DMS114 treated with DMSO at 0.1 percent for 48 hours (cell line): Measurements from ENCODE around the gene LRP5.
"Not testable (repeated sequence)": the region's sequence is repeated elsewhere in the genome, so short reads cannot be mapped to it uniquely, and the experiment has no call there.

Experiments used
- DNase-seq: peaks from one replicate; lab custom pipeline; 2025; ENCODE audit not compliant: unreplicated experiment; lab: John Stamatoyannopoulos, UW

Gene LRP5

DNA sequence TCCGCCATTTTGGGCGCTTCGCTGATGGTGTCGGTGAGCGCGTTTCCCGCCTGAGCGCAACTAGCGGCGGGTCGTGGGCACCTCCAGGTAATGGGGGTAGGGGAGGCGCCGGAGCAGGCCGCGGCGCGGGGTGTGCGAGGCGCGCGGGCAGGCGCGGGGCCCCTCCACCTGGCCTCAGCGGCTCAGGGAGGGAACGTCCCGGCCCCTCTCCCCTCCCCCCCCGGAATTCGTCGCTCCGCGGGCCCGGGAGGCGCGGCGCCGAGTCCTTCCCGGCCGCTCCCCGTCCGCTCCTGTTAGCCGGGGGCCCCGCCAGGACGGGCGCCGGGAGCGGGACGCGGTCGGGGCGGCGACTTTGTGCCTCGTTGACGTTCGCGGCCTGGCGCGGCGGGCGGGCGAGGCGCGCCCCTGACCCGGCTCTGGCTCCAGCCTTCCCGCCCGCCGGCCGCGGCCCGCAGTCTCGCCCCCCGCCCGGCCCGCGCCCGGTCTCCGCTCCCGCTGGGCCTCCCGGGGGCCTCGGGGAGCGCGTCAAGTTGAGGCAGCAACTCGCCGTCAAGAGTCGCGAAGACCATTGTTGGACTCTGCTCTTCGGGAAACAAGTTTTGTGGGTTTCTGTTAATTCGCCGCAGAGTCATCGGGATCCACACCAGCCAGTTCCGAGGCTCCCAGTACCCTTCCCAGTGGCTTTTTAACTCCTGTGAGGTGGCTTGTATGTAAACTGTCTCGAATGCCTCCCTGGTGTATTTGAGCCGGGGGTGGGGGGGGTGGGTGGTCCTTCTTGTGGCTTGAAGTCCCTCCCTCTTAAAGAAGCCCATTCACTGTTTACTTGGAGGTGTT lies 148.6 kb downstream of the LRP5 start, which contains the start of gene PPP6R3:
Gene PPP6R3, plus strand, starts transcription at position 12 of the 834 bp plus-strand sequence. CDS start 76,913 bp downstream, outside the sequence.
- peak; percentile 93 for DNase-seq

DNA sequence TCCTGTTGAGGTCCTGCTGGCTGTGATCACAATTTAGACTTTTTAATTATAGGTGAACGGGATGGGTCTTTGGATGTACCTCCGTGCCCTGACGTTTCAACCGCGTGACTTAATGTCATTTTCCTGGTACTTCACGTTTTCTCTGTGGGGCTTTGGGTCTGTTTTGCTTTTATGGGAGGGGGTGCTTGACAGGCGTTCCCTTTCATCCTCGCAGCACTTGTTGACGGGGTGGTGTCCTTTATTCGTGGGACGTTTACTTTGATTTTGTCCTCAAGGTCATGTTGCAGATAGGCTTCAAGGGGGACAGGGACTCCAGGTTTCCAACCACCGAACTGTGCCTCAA lies 149.2 kb downstream of the LRP5 start:
- DNase-seq: no peak

DNA sequence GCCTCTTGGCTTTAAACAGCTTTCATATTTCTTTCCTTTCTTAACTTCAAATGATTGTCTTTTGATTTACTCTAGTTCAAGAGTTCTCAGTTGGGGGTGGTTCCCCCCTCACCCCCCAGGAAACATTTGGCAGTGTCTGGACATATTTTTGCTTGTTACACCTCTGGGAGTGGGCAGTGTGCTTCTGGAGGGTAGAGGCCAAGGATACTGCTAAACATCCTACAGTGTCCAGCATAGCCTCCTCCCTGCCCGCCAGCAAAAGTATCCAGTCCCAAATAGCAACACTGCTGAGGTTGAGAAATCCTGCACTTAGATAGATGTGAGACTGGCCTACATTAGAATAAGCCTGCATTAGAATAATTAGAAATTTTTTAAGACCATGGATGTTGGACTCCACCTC lies 151.3 kb downstream of the LRP5 start:
- no peak for DNase-seq

DNA sequence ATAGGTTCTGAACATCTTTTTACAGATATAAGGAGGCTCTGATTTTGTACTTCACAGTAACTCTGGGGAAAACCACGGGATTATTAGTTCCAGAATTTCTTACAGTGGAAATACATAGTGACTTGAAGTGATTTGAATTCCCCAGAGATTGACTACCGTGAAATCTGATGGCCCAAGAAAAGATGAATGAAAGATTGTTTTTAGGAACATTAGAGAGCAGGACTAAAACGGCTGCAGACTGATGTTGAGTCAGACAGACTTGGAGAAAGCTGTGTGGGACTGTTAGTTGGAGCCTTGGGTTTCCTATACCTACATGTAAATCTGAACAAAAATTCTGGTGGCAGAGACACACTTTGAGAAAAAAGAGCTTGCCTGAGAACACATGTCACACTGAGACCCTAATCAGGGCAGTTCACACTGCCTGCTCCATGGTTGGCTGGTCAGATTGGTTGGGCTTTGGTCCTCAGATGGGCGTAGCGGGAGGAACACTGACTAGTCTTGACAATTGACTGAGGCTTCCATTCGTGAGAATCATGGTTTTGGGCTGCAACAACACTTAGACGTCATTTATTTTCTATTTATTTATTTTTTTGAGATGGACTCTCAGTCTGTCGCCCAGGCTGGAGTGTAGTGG lies 154.9 kb downstream of the LRP5 start:
- no peak for DNase-seq

DNA sequence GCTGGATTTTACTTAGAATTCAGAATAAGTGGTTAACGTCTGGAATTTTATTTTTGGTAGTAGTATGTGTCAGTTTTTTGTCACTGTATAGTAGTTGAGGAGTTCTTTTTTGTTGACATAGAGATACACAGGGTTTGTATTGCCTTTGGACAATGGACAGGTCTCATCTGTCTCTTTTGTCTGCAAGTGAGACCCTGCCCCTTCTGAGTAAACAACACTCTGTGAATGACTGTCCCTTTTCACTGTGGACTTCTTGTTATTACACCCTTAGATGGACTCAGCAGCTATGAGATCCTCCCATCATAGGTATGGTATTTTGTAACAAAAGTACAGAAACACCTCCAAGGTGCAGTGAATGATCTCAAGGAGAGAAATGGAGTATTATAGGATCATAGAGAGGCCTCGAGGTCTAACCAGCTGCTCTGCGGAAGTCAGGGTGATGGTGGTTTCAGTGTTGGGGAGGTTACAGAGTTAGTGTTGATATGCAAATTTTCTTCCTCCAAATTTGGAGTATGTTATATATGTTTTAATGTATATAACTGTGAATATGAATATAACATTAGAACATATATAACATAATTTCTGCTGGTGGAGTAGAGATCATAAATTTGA lies 155.9 kb downstream of the LRP5 start:
- DNase-seq: no peak

DNA sequence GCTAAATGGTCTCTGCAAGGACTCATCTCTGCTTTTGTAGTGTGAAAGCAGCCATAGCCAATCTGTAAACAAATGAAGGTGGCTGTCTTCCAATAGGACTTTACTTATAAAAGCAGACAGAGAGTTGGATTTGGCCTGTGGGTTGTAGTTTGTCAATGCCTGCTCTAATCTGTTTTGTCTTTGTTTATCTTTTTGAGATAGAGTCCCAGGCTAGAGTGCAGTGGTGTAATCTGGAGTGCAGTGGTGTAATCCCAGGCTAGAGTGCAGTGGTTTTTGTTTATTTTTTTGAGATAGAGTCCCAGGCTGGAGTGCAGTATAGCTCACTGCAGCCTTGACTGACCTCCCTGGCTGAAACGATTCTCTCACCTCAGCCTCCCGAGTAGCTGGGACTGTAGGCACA lies 156.7 kb downstream of the LRP5 start:
- DNase-seq: no peak

DNA sequence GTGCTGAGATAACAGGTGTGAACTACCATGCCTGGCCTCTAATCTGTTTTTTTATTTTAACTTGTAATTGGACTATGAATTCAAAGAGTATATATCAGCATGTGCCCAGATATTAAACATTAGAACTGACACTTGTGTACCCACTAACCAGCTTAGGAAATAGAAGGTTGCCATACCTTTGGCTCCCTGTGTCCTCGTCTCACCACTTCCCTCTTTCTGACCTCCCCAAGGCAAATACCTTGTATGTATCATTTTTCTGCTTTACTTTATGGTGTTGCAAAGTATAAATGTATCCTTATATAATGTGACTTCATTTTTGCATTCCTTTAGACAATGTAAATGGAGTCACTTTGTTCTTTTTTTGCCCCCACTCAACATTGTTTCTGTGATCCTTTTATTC lies 157.3 kb downstream of the LRP5 start:
- no peak for DNase-seq

DNA sequence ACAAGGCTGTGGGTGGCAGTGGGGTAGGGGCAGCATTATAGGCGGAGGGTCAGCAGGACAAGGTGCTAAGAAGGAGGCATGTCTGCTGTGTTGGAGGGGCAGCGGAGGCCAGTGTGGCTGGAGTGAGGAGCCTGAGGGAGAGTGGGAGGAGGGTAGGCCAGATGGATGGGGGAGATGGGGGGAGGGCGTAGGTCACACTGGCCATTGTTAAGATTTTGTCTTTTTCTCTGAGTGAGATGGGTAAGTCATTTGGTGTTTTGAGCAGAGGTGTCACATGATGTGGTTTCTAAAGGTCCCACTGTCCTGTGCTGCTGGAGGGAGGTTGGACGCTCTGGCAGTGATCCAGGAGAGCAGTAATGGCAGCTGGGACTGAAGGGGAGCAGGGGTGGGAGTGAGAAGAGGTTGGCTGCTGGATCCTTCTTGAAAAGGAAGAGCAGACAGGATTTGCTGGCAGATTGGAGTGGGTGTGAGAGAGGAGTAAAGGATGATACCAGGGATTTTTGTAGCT lies 158.0 kb downstream of the LRP5 start:
- no peak for DNase-seq

DNA sequence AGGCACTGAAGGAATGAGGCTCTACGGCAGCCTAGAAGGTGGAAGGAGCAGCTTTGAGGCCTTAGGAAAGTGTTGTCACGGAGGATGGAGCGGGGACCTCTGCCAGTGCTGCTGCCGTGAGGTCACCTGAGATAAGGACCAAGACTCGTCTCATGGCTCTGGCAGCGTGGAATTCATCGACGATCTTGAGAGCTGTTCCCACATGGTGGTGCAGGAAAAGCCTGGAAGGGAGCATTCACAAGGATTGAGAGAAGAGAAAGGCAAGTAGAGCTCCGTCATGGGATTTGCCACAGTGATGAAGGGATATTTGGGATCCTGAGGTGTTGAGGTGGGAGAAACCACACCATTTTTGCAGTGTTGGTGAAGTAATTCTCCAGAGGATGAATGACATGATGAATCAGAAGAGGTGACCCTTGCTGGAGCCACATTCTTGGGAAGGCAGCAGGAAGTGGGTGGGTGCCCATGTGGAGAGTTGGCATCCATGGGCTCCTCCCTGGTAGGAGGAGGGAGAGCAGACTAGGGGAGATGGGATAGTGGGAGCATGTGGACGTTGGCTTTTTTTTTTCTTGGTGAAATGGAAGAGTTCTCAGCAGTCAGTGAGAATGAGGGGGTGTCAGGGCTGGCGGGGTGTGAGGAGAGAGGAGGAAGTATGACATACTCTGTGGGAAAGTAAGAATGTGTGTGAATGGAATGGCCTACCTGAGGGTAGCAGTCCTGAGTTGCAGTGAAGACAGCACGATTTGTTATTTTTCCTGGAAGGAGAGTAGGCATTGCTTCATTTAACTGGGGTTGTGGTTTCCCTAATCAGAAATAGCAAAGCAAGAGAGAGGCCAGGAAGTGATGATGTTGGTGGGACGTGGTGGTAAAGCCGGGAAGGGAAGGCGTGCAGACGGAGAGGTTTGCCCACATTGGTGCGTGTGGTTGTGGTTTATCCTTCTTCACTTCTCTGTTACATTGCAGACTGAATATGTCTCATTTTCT lies 159.3 kb downstream of the LRP5 start:
- no peak for DNase-seq

DNA sequence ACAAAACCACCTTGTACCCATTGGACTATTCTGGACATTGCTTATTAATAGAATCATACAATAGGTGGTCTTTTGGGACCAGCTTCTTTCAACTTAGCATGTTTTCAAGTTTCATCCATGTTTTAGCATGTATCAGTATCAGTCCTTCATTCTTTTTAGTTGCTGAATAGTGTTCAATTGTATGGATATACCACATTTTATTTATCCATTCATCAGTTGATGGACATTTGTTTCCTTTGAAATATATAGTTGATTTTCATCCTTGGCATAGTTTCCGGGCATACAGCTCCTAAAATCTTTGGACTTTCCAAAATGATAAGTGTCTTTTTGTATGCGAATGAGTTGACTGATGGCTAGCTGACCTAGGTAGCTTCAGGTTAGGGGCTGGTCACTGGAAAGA lies 160.4 kb downstream of the LRP5 start:
- DNase-seq: no peak

DNA sequence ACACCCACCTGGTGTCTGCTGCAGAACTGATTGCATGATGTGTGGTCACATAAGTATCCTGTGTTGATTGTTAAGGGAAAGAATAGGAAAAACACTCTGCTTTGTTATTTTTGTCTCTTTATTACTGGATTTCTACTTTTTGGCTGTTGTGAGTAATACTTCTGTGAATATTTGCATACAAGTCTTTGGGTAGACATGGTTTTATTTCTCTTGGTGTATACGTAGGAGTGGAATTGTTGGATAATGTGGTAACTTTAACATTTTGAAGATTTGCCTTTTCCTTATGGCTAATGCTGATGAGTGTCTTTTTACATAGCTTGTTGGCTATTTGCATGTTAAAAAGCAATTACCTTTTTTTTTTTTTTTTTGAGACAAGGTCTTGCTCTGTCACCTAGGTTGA lies 161.3 kb downstream of the LRP5 start:
- DNase-seq: no peak

DNA sequence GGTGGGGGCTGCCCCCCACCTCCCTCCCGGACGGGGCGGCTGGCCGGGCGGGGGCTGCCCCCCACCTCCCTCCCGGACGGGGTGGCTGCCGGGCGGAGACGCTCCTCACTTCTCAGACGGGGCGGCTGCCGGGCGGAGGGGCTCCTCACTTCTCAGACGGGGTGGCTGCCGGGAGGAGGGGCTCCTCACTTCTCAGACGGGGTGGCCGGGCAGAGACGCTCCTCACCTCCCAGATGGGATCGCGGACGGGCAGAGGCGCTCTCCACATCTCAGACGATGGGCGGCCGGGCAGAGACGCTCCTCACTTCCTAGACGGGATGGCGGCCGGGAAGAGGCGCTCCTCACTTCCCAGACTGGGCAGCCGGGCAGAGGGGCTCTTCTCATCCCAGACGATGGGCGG lies 163.2 kb downstream of the LRP5 start:
- not testable (repeated sequence) for DNase-seq

DNA sequence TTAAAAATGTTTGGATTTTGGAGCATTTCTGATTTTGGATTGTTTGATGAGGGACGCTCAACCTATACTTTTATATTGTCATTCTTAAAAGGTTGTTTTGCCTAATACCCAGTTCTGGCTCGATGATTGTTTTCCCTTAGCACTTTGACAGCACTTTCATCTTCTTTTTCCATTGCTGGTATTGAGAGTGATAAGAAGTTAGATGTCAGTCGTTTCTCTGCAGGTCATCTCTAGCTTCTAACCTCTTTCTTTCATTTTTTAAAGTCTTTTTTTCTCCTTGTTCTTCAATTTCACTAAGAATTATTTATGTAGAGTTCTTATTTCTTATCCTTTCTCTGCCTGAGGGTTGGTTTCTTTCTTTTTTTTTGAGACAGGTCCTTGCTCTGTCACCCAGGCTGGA lies 167.0 kb downstream of the LRP5 start:
- DNase-seq: no peak

DNA sequence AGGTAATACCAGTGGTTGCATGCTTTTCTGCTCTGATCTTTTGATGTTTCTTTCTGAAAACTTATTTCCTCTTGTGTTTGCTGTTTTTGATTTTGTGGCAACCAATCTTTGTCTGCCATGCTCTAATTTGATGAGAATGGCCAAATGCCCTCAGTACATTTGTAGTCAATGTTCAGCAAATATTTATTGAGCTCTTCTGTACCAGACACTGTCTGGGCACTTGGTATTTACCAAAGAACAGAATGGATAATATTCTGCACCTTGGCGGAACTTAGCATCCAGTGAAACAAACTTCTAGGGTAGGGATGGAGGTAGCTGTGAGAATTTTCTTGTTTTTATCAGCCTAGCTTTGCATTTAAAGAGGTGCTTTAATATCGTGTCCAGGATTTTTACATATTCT lies 167.8 kb downstream of the LRP5 start:
- no peak for DNase-seq

DNA sequence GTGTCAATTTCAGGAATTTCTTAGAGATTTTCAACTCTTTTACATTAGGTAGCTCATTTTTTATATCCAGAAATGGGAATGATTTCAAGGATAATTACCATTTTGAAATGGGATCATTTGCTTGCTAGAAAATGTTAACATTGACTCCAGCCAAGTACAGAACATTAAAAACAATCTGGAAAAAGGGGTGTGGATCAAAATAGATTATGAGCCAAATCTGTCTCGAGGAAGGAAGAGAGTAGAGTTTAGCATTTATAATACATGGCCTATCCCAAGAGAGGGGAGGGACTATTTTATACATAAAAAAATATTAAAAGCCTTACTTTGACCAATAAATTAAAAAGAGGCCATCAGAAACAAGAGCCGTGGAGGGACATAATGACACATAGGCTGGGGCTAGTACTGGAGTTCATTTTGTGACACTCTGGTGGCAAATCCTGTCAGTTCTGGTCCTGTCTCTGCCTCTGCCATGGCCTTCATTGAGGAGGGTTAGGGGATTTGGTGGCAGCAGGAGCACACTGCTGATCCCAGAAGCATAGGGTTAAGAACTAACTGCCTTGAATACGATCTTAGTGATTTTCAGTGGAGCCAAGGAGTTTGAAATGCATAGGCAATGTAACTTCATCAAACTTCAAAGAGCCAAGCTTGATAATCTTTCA lies 168.6 kb downstream of the LRP5 start:
- no peak for DNase-seq

DNA sequence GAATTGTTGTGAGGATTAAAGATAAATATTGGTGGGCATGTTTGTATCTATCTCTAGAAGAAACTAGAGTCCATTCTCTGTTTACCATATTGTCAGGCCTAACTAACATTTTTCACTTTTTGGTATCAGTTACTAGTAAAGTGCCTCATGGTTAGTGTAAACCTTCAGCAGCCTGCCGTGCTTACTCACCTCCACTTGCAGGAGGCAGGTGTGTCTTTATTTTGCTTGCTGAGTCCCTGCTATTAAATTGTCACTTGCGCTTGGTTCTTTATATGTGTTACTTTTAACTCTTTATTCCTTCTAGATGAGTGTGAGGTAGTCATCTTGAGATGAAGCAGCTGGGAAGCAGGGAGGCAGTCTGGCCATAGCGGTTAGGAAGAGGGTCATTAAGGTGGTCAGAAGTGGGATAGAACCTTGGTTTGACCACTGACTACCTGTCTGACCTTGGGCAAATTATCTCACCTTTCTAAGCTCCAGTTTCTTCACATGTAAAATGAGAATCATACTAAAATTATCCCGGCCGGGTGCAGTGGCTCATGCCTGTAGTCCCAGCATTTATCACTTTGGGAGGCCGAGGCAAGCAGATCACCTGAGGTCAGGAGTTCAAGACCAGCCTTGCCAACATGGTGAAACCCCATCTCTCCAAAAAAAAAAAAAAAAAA lies 169.3 kb downstream of the LRP5 start:
- DNase-seq: no peak

DNA sequence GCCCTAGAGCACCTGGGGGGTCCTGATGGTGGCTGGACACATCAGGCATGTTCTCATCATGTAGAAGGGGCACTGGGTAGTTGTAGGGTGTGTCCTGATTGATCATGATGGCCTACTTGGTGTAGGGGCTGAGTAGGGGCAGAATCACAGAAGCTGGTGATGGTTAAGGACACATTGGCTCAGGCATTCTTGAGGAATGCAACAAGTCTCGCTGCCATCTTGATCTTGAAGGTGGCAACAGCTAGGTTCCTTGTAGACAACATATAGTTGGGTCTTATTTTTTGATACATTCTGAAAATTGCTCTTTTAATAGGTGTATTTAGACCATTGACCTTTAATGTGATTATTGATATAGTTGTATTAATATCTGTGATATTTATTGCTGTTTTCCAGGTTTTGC lies 176.2 kb downstream of the LRP5 start:
- no peak for DNase-seq

DNA sequence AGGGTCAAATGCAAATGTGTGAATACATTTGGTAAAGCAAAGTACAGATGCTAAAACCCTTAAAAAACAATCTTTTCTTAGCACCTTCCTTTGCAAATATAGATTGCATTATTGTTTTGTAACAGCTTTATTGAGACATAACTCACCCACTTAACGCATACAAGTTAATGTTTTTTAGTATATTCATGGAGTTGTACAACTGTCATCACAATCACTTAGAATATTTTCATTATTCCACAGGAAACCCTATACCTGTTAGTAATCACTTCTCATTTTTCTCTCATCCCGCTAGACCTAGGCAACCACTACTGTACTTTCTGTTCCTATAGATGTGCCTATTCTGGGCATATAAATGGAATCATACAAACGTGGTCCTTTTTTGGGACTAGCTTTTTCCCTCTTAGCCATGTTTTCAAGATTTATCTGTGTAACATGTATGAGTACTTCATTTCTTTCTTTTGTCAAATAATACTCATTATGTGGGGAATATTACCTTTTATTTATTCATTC lies 182.9 kb downstream of the LRP5 start:
- DNase-seq: no peak

DNA sequence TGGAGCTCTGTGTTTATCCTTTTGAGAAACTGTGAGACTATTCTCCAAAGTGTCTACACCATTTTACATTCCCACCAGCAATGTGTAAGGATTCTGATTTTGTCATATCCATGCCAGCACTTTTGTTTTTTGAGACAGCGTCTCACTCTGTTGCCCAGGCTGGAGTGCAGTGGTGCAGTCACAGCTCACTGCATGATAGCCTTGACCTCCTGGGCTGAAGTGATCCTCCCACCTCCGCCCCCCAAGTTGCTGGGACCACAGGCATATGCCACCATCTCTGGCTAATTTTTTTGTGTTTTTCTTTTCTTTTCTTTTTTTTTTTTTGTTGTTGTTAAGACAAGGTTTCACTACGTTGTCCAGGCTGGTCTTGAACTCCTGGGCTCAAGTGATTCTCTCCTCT lies 183.5 kb downstream of the LRP5 start:
- no peak for DNase-seq

DNA sequence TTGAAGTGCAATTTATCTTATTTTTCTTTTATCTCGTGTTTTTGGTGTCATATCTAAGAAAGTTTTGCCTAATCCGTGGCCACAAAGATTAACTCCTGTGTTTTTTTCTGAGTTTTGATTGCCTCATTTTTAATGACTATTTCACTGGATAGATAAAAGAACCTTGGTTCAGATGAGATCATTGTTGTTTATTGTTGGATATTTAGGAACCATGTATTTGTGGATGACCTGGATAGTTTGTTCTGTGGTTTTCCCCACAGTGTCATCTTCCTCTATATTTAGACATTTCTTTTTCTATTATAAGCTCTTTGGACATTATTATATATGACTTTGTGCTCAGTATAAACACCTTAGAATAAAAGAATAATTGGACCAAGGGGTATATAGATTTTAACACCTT lies 185.4 kb downstream of the LRP5 start:
- no peak for DNase-seq
